ENCODE results near the gene FCGBP.

The FCGBP gene

GRCh38 chr19:39953915-39954314 is 19.5 kb upstream of the FCGBP start:
- DNase-seq (ENCODE audit: insufficient read length, low spot score) (no peak), FAIRE-seq (no peak)
- TF ChIP-seq CTCF (IDR thresholded peaks at IDR 0.05; ENCODE audit: insufficient read depth, missing control alignments): no peak

- FAIRE-seq: no peak
- TF ChIP-seq CTCF (IDR thresholded peaks at IDR 0.05; ENCODE audit: insufficient read depth, missing control alignments): no peak
Observed at GRCh38 chr19:39951686-39952085, 17.3 kb upstream of the FCGBP start.

GRCh38 chr19:39951065-39951650 is 16.7 kb upstream of the FCGBP start:
- DNase-seq (ENCODE audit: insufficient read length, low spot score) (no peak), FAIRE-seq (no peak)
- no peak for TF ChIP-seq CTCF (IDR thresholded peaks at IDR 0.05; ENCODE audit: insufficient read depth, missing control alignments)

More at GRCh38 chr19:39951686-39952085, 17.3 kb upstream of the FCGBP start:
- no peak for DNase-seq (ENCODE audit: insufficient read length, low spot score)

- FAIRE-seq (no peak), DNase-seq (ENCODE audit: insufficient read length, low spot score) (no peak)
- TF ChIP-seq CTCF (IDR thresholded peaks at IDR 0.05; ENCODE audit: insufficient read depth, missing control alignments): no peak
Observed at GRCh38 chr19:39949026-39949747, 14.8 kb upstream of the FCGBP start.

- FAIRE-seq (no peak), DNase-seq (ENCODE audit: insufficient read length, low spot score) (no peak)
- TF ChIP-seq CTCF (IDR thresholded peaks at IDR 0.05; ENCODE audit: insufficient read depth, missing control alignments): no peak
Observed at GRCh38 chr19:39946532-39946931, 12.1 kb upstream of the FCGBP start.

GRCh38 chr19:39943586-39943985 is 9.2 kb upstream of the FCGBP start:
- DNase-seq (ENCODE audit: insufficient read length, low spot score) (no peak), FAIRE-seq (no peak)
- TF ChIP-seq CTCF (IDR thresholded peaks at IDR 0.05; ENCODE audit: insufficient read depth, missing control alignments): no peak

- no peak for TF ChIP-seq CTCF (IDR thresholded peaks at IDR 0.05; ENCODE audit: insufficient read depth, missing control alignments)
- FAIRE-seq (no peak), DNase-seq (ENCODE audit: insufficient read length, low spot score) (no peak)
Observed at GRCh38 chr19:39942366-39942730, 7.9 kb upstream of the FCGBP start.

Data from D721Med (cell line).